Gastroesophageal sphincter (tissue), 4 donors: ENCODE measurements around the gene RBM43. TPM values are rescaled to one million over a fixed set of nuclear protein-coding genes. Genes with fewer than 3 reads are reported as not detected.

Experiments used
- ATAC-seq: fragments of 150-250 bp; one replicate; pipeline ENCODE4 v1.9.1; 2016; ENCODE audit warnings: mild to moderate bottlenecking, moderate library complexity
- H3K27ac ChIP-seq, 4 donors: fragments of 200-600 bp; sonication (generic) in 3 of 4; 1 replicate in 3 of 4; 2 replicates in 1 of 4; pipeline ENCODE4 v1.5.1; 2016 to 2019
- H3K27me3 ChIP-seq: fragments of 200-600 bp; sonication (generic); one replicate; pipeline ENCODE4 v1.5.1; 2019
- H3K36me3 ChIP-seq, 2 donors: fragments of 200-600 bp; sonication (generic); one replicate each; pipeline ENCODE4 v1.5.1; 2019; ENCODE audit warnings: control low read depth in 1 of 2
- H3K4me1 ChIP-seq, 3 donors: fragments of 200-600 bp; sonication (generic); 1 replicate in 2 of 3; 2 replicates in 1 of 3; pipeline ENCODE4 v1.5.1; 2016 to 2019; ENCODE audit warnings: control low read depth in 2 of 3
- H3K4me3 ChIP-seq, 2 donors: fragments of 200-600 bp; sonication (generic); one replicate each; pipeline ENCODE4 v1.5.1; 2019; ENCODE audit warnings: mild to moderate bottlenecking in 1 of 2, moderate library complexity in 1 of 2
- H3K9me3 ChIP-seq, 3 donors: fragments of 200-600 bp; sonication (generic); one replicate each; pipeline ENCODE4 v1.5.1; 2017 to 2019; ENCODE audit warnings: control low read depth in 2 of 3
- CTCF ChIP-seq, 4 experiments: fragments of 200-600 bp in 2 of 4; fragments of 450-650 bp in 2 of 4; sonication (generic) in 1 of 4; IDR thresholded peaks; one replicate each; pipeline ENCODE4 v1.5.1; 2017 to 2019; ENCODE audit warnings: antibody characterized with exemption in 4 of 4, mild to moderate bottlenecking in 2 of 4, moderate library complexity in 2 of 4
- EP300 ChIP-seq: sonication (generic); formaldehyde crosslinking; IDR thresholded peaks from one replicate; pipeline ENCODE4 v1.6.1; 2017; ENCODE audit warnings: antibody characterized with exemption, mild to moderate bottlenecking
- POLR2A ChIP-seq, 2 donors: fragments of 450-650 bp; IDR thresholded peaks; one replicate each; pipeline ENCODE4 v1.6.1; 2017; ENCODE audit warnings: antibody characterized with exemption in 2 of 2, mild to moderate bottlenecking in 2 of 2, moderate library complexity in 1 of 2
- POLR2AphosphoS5 ChIP-seq: sonication (generic); formaldehyde crosslinking; IDR thresholded peaks from one replicate; pipeline ENCODE4 v1.6.1; 2017; ENCODE audit warnings: antibody characterized with exemption
- WGBS, 2 donors: methylation state at CpG; one replicate each; pipeline ENCODE4 v1.1.5; 2018; ENCODE audit warnings: low coverage in 1 of 2; 5-methylcytosine and 5-hydroxymethylcytosine counted together
- total RNA-seq, 4 donors: library from RNA; depleted of rRNA; stranded (reverse); fragments of >200 nt; gene quantifications; one replicate each; pipeline ENCODE4 v1.1.0, GENCODE V29; 2016

RBM43 gene
- total RNA-seq, 4 donors from 2014 or later: 4.3 to 9.5 (median 4.9) TPM

GRCh38 chr2:151291224-151291623 is 29.6 kb upstream of the RBM43 start:
- Histone ChIP-seq H3K4me1 (peaks cover 0 to 31% (median 0%) of the 10 kb centered on the region in 3 donors), H3K4me3 (no peak overlapping the region), H3K27me3 (no peaks in the 10 kb centered on the region), H3K36me3 (no peaks in the 10 kb centered on the region), H3K27ac (no peak overlapping the region), H3K9me3 (no peaks in the 10 kb centered on the region)
- ATAC-seq: no peak
- TF ChIP-seq CTCF (IDR thresholded peaks at IDR 0.05) (no peak), POLR2AphosphoS5 (no peak), POLR2A (IDR thresholded peaks at IDR 0.05) (no peak), EP300 (no peak)

- 16 to 20% methylated on average over 9 of the region's 9 CpGs for WGBS, 2 donors
- peak overlapping the region; percentile 90 to 98 (median 96) for H3K27ac ChIP-seq
- TF ChIP-seq POLR2A (IDR thresholded peaks at IDR 0.05) (no peak), EP300 (no peak), CTCF (IDR thresholded peaks at IDR 0.05) (no peak), POLR2AphosphoS5 (no peak)
- H3K36me3 ChIP-seq: no peaks in the 10 kb centered on the region
- H3K27me3 ChIP-seq: no peaks in the 10 kb centered on the region
- H3K4me3 ChIP-seq: peak overlapping the region; percentile 82 to 83
- peak; percentile 75 for ATAC-seq
- H3K9me3 ChIP-seq: no peaks in the 10 kb centered on the region
- H3K4me1 ChIP-seq: peaks cover 0 to 33% (median 0%) of the 10 kb centered on the region in 3 donors
Measured at GRCh38 chr2:151289972-151290866, 28.6 kb upstream of the RBM43 start.

- ATAC-seq: no peak
Measured at GRCh38 chr2:151287513-151288250, 26.0 kb upstream of the RBM43 start.

GRCh38 chr2:151282401-151282800 is 20.7 kb upstream of the RBM43 start:
- no peak for ATAC-seq
- no peak for TF ChIP-seq POLR2A (IDR thresholded peaks at IDR 0.05)
- no peak for TF ChIP-seq CTCF (IDR thresholded peaks at IDR 0.05)
- no peak for TF ChIP-seq POLR2AphosphoS5
- no peak for TF ChIP-seq EP300
- Histone ChIP-seq H3K27me3 (no peaks in the 10 kb centered on the region), H3K9me3 (no peaks in the 10 kb centered on the region), H3K4me1 (peaks cover 0 to 11% (median 0%) of the 10 kb centered on the region in 3 donors), H3K27ac (no peak overlapping the region), H3K36me3 (peaks cover 0 to 52% of the 10 kb centered on the region in 2 donors), H3K4me3 (no peak overlapping the region)
- 73 to 78% methylated on average over 4 of the region's 4 CpGs for WGBS, 2 donors

More at GRCh38 chr2:151287513-151288250, 26.0 kb upstream of the RBM43 start:
- Histone ChIP-seq H3K27me3 (no peaks in the 10 kb centered on the region), H3K4me3 (no peak overlapping the region), H3K27ac (no peak overlapping the region), H3K9me3 (no peaks in the 10 kb centered on the region), H3K4me1 (peaks cover 0 to 33% (median 0%) of the 10 kb centered on the region in 3 donors), H3K36me3 (no peaks in the 10 kb centered on the region)
- WGBS, 2 donors: 68 to 84% methylated on average over 5 of the region's 5 CpGs
- no peak for TF ChIP-seq CTCF (IDR thresholded peaks at IDR 0.05)
- TF ChIP-seq POLR2AphosphoS5: no peak
- TF ChIP-seq POLR2A (IDR thresholded peaks at IDR 0.05): no peak
- TF ChIP-seq EP300: no peak
